T-helper 1 cell treated with Interleukin-12 subunit alpha and Interleukin-12 subunit beta and Interleukin-4 antibody, amounts not matched to agents 30 μg/mL and 1 μg/mL, for 36 hours (primary cell): ENCODE measurements around the gene ANO3.

ENCODE experiments used
- H3K27ac Mint-ChIP-seq: one replicate; pipeline ENCODE4 v1.8.0; 2021; ENCODE audit warnings: mild to moderate bottlenecking, mixed read lengths
- H3K27me3 Mint-ChIP-seq: one replicate; pipeline ENCODE4 v1.8.0; 2021; ENCODE audit warnings: low read depth, mixed read lengths
- H3K36me3 Mint-ChIP-seq: one replicate; pipeline ENCODE4 v1.8.0; 2021; ENCODE audit warnings: low read depth, mixed read lengths
- H3K4me1 Mint-ChIP-seq: one replicate; pipeline ENCODE4 v1.8.0; 2021; ENCODE audit warnings: low read depth, mixed read lengths
- H3K4me3 Mint-ChIP-seq: one replicate; pipeline ENCODE4 v1.8.0; 2021; ENCODE audit warnings: mild to moderate bottlenecking, moderate library complexity, mixed read lengths
- H3K9me3 Mint-ChIP-seq: one replicate; pipeline ENCODE4 v1.8.0; 2021; ENCODE audit warnings: mixed read lengths

Gene ANO3

GRCh38 chr11:26493616-26494015, 161.7 kb downstream of the ANO3 start:
- H3K4me1 Mint-ChIP-seq = no peaks in the 10 kb centered on the region
- H3K9me3 Mint-ChIP-seq = peaks cover 3% of the 10 kb centered on the region
- H3K27me3 Mint-ChIP-seq = no peaks in the 10 kb centered on the region
- H3K36me3 Mint-ChIP-seq = no peaks in the 10 kb centered on the region
- H3K4me3 Mint-ChIP-seq = no peak overlapping the region
- H3K27ac Mint-ChIP-seq = no peak overlapping the region

GRCh38 chr11:26507229-26507628, 175.3 kb downstream of the ANO3 start:
- Mint-ChIP-seq H3K4me3 (no peak overlapping the region), H3K9me3 (no peaks in the 10 kb centered on the region), H3K27me3 (no peaks in the 10 kb centered on the region), H3K36me3 (no peaks in the 10 kb centered on the region), H3K4me1 (no peaks in the 10 kb centered on the region), H3K27ac (no peak overlapping the region)

GRCh38 chr11:26510164-26510563, 178.2 kb downstream of the ANO3 start:
- Mint-ChIP-seq H3K36me3 (no peaks in the 10 kb centered on the region), H3K27ac (no peak overlapping the region), H3K4me1 (no peaks in the 10 kb centered on the region), H3K4me3 (no peak overlapping the region), H3K27me3 (no peaks in the 10 kb centered on the region), H3K9me3 (no peaks in the 10 kb centered on the region)

- no peaks in the 10 kb centered on the region for H3K27me3 Mint-ChIP-seq
- H3K4me3 Mint-ChIP-seq = no peak overlapping the region
- no peaks in the 10 kb centered on the region for H3K4me1 Mint-ChIP-seq
Measured at GRCh38 chr11:26510756-26511155, 178.8 kb downstream of the ANO3 start.

GRCh38 chr11:26512196-26512595, 180.3 kb downstream of the ANO3 start:
- no peaks in the 10 kb centered on the region for H3K9me3 Mint-ChIP-seq
- H3K36me3 Mint-ChIP-seq = no peaks in the 10 kb centered on the region
- no peak overlapping the region for H3K27ac Mint-ChIP-seq
- no peaks in the 10 kb centered on the region for H3K4me1 Mint-ChIP-seq
- no peak overlapping the region for H3K4me3 Mint-ChIP-seq
- H3K27me3 Mint-ChIP-seq = no peaks in the 10 kb centered on the region

More at GRCh38 chr11:26510756-26511155, 178.8 kb downstream of the ANO3 start:
- no peaks in the 10 kb centered on the region for H3K9me3 Mint-ChIP-seq
- H3K36me3 Mint-ChIP-seq = no peaks in the 10 kb centered on the region
- H3K27ac Mint-ChIP-seq = no peak overlapping the region

GRCh38 chr11:26519469-26519868, 187.5 kb downstream of the ANO3 start:
- H3K4me3 Mint-ChIP-seq = no peak overlapping the region
- H3K36me3 Mint-ChIP-seq = no peaks in the 10 kb centered on the region
- H3K9me3 Mint-ChIP-seq = no peaks in the 10 kb centered on the region
- H3K27me3 Mint-ChIP-seq = no peaks in the 10 kb centered on the region
- no peak overlapping the region for H3K27ac Mint-ChIP-seq
- H3K4me1 Mint-ChIP-seq = no peaks in the 10 kb centered on the region

- no peak overlapping the region for H3K4me3 Mint-ChIP-seq
- H3K27me3 Mint-ChIP-seq = no peaks in the 10 kb centered on the region
- no peaks in the 10 kb centered on the region for H3K4me1 Mint-ChIP-seq
- H3K9me3 Mint-ChIP-seq = peaks cover 5% of the 10 kb centered on the region
- no peak overlapping the region for H3K27ac Mint-ChIP-seq
- no peaks in the 10 kb centered on the region for H3K36me3 Mint-ChIP-seq
Measured at GRCh38 chr11:26522912-26523610, 191.1 kb downstream of the ANO3 start.

GRCh38 chr11:26527685-26528084, 195.8 kb downstream of the ANO3 start:
- H3K4me3 Mint-ChIP-seq = no peak overlapping the region
- H3K27me3 Mint-ChIP-seq = no peaks in the 10 kb centered on the region
- H3K9me3 Mint-ChIP-seq = peaks cover 5% of the 10 kb centered on the region
- H3K4me1 Mint-ChIP-seq = no peaks in the 10 kb centered on the region
- H3K27ac Mint-ChIP-seq = no peak overlapping the region
- no peaks in the 10 kb centered on the region for H3K36me3 Mint-ChIP-seq

- H3K27ac Mint-ChIP-seq = no peak overlapping the region
- H3K4me3 Mint-ChIP-seq = no peak overlapping the region
- H3K4me1 Mint-ChIP-seq = no peaks in the 10 kb centered on the region
- H3K9me3 Mint-ChIP-seq = peaks cover 14% of the 10 kb centered on the region
- no peaks in the 10 kb centered on the region for H3K27me3 Mint-ChIP-seq
- H3K36me3 Mint-ChIP-seq = no peaks in the 10 kb centered on the region
Measured at GRCh38 chr11:26537341-26537740, 205.4 kb downstream of the ANO3 start.

- Mint-ChIP-seq H3K27me3 (no peaks in the 10 kb centered on the region), H3K4me3 (no peak overlapping the region), H3K27ac (no peak overlapping the region), H3K9me3 (peaks cover 14% of the 10 kb centered on the region), H3K4me1 (no peaks in the 10 kb centered on the region), H3K36me3 (no peaks in the 10 kb centered on the region)
Measured at GRCh38 chr11:26539517-26539916, 207.6 kb downstream of the ANO3 start.

- Mint-ChIP-seq H3K4me3 (no peak overlapping the region), H3K9me3 (peaks cover 14% of the 10 kb centered on the region), H3K4me1 (no peaks in the 10 kb centered on the region), H3K36me3 (no peaks in the 10 kb centered on the region), H3K27me3 (no peaks in the 10 kb centered on the region), H3K27ac (no peak overlapping the region)
Measured at GRCh38 chr11:26541870-26542269, 209.9 kb downstream of the ANO3 start.

GRCh38 chr11:26549176-26549575, 217.2 kb downstream of the ANO3 start:
- Mint-ChIP-seq H3K4me1 (no peaks in the 10 kb centered on the region), H3K27ac (no peak overlapping the region), H3K27me3 (no peaks in the 10 kb centered on the region), H3K9me3 (no peaks in the 10 kb centered on the region), H3K4me3 (no peak overlapping the region), H3K36me3 (no peaks in the 10 kb centered on the region)

- no peaks in the 10 kb centered on the region for H3K4me1 Mint-ChIP-seq
- H3K4me3 Mint-ChIP-seq = no peak overlapping the region
- H3K27ac Mint-ChIP-seq = no peak overlapping the region
- H3K36me3 Mint-ChIP-seq = no peaks in the 10 kb centered on the region
- no peaks in the 10 kb centered on the region for H3K9me3 Mint-ChIP-seq
- H3K27me3 Mint-ChIP-seq = no peaks in the 10 kb centered on the region
Measured at GRCh38 chr11:26550022-26550421, 218.1 kb downstream of the ANO3 start.

GRCh38 chr11:26551186-26551801, 219.4 kb downstream of the ANO3 start:
- H3K4me3 Mint-ChIP-seq = no peak overlapping the region
- H3K4me1 Mint-ChIP-seq = no peaks in the 10 kb centered on the region
- H3K9me3 Mint-ChIP-seq = no peaks in the 10 kb centered on the region
- no peaks in the 10 kb centered on the region for H3K36me3 Mint-ChIP-seq
- H3K27me3 Mint-ChIP-seq = no peaks in the 10 kb centered on the region
- no peak overlapping the region for H3K27ac Mint-ChIP-seq

- no peaks in the 10 kb centered on the region for H3K27me3 Mint-ChIP-seq
- no peak overlapping the region for H3K4me3 Mint-ChIP-seq
Measured at GRCh38 chr11:26553182-26553581, 221.3 kb downstream of the ANO3 start.

More at GRCh38 chr11:26553182-26553581, 221.3 kb downstream of the ANO3 start:
- Mint-ChIP-seq H3K27ac (no peak overlapping the region), H3K36me3 (no peaks in the 10 kb centered on the region), H3K9me3 (no peaks in the 10 kb centered on the region), H3K4me1 (no peaks in the 10 kb centered on the region)
